Prostate gland (tissue), 2 donors: ENCODE results near the gene TRIM24. TPM values are rescaled to one million over a fixed set of nuclear protein-coding genes. Genes with fewer than 3 reads are reported as not detected.
"Not testable (repeated sequence)": the region's sequence is repeated elsewhere in the genome, so short reads cannot be mapped to it uniquely, and the experiment has no call there.

Experiments used
- DNase-seq: peaks from one replicate; pipeline ENCODE4 v3.0.0-alpha.2; 2019; ENCODE audit warnings: low spot score
- H3K27ac ChIP-seq, 2 donors: fragments of 200-600 bp; sonication (generic); 2 replicates each; pipeline ENCODE4 v1.5.1; 2017 to 2019
- H3K27me3 ChIP-seq: fragments of 200-600 bp; sonication (generic); replicated peaks from 2 replicates; pipeline ENCODE4 v1.5.1; 2019; ENCODE audit not compliant: insufficient read depth
- H3K36me3 ChIP-seq, 2 donors: fragments of 200-600 bp; sonication (generic); 1 replicate in 1 of 2; 2 replicates in 1 of 2; pipeline versions ENCODE4 v1.5.1 to v1.8.1; 2017 to 2019
- H3K4me1 ChIP-seq: fragments of 200-600 bp; sonication (generic); replicated peaks from 2 replicates; pipeline ENCODE4 v1.5.1; 2019
- H3K4me3 ChIP-seq, 2 donors: fragments of 200-600 bp; sonication (generic); 2 replicates each; pipeline ENCODE4 v1.5.1; 2017 to 2019
- H3K9me3 ChIP-seq: fragments of 200-600 bp; sonication (generic); 2 replicates; pipeline ENCODE4 v1.5.1; 2017
- POLR2A ChIP-seq: fragments of 450-650 bp; IDR thresholded peaks from one replicate; pipeline ENCODE4 v1.6.1; 2016; ENCODE audit warnings: antibody characterized with exemption, mild to moderate bottlenecking
- POLR2AphosphoS5 ChIP-seq: sonication (generic); formaldehyde crosslinking; IDR thresholded peaks from one replicate; pipeline ENCODE4 v1.6.1; 2017; ENCODE audit warnings: antibody characterized with exemption
- WGBS: methylation state at CpG from one replicate; pipeline ENCODE4 v1.1.5; 2018; 5-methylcytosine and 5-hydroxymethylcytosine counted together
- intact Hi-C: fragments of 100-400 bp; cut with DNase I; formaldehyde crosslinking; loops from one replicate; pipeline ENCODE4 v1.14.2; 2022
- total RNA-seq, 2 donors: library from RNA; depleted of rRNA; stranded (reverse); fragments of >200 nt; gene quantifications; one replicate each; pipeline ENCODE4 v1.1.0, GENCODE V29; 2016
- TF ChIP-seq, protein P1 (sequence below), 4 experiments: fragments of 200-600 bp in 2 of 4; fragments of 450-650 bp in 2 of 4; sonication (generic) in 2 of 4; IDR thresholded peaks; 1 replicate in 3 of 4; 2 replicates in 1 of 4; pipeline ENCODE4 v1.5.1; 2016 to 2019; ENCODE audit warnings: antibody characterized with exemption in 4 of 4, mild to moderate bottlenecking in 2 of 4, moderate library complexity in 2 of 4

TRIM24 gene
- total RNA-seq, 2 donors from 2014 or later, result 38.9 to 42.6 TPM

DNA sequence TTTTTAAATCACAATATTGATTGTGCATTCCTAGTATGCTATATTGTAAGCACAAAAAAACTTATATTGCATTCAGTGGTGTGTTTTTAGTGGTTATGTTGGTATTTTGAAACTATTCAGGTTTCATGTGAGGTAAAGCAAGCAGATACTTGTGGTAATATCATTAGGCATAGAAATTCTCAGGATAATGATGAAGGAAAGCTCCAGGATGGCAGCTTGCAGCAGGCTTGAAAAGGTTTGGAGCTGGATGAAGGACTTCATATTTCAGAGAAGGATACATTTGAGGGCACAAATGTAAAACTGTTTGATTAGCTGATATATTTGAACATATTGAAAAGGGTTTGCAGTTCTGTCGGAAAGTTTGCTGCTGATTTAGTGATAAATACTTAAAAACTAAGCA lies 17.5 kb downstream of the TRIM24 start:
- intact Hi-C loops, result no loop called here
- H3K4me3 ChIP-seq, result no peak overlapping the region
- H3K9me3 ChIP-seq, result no peaks in the 10 kb centered on the region
- H3K27ac ChIP-seq, result peak overlapping the region; percentile 40 to 71
- peaks cover 2% of the 10 kb centered on the region for H3K4me1 ChIP-seq
- no peaks in the 10 kb centered on the region for H3K27me3 ChIP-seq
- no peaks in the 10 kb centered on the region for H3K36me3 ChIP-seq
- no peak for DNase-seq
- WGBS, result 63% methylated on average over 1 of the region's 1 CpG
- TF ChIP-seq, protein P1, sequence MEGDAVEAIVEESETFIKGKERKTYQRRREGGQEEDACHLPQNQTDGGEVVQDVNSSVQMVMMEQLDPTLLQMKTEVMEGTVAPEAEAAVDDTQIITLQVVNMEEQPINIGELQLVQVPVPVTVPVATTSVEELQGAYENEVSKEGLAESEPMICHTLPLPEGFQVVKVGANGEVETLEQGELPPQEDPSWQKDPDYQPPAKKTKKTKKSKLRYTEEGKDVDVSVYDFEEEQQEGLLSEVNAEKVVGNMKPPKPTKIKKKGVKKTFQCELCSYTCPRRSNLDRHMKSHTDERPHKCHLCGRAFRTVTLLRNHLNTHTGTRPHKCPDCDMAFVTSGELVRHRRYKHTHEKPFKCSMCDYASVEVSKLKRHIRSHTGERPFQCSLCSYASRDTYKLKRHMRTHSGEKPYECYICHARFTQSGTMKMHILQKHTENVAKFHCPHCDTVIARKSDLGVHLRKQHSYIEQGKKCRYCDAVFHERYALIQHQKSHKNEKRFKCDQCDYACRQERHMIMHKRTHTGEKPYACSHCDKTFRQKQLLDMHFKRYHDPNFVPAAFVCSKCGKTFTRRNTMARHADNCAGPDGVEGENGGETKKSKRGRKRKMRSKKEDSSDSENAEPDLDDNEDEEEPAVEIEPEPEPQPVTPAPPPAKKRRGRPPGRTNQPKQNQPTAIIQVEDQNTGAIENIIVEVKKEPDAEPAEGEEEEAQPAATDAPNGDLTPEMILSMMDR (IDR thresholded peaks at IDR 0.05), result no peak
- TF ChIP-seq POLR2A (no peak), POLR2AphosphoS5 (no peak)

GRCh38 chr7:138478499-138478908 lies 18.4 kb downstream of the TRIM24 start:
- Histone ChIP-seq H3K27me3 (no peaks in the 10 kb centered on the region), H3K27ac (peak overlapping the region; percentile 24 to 71), H3K36me3 (no peaks in the 10 kb centered on the region), H3K4me3 (no peak overlapping the region), H3K9me3 (no peaks in the 10 kb centered on the region), H3K4me1 (peaks cover 2% of the 10 kb centered on the region)
- no peak for DNase-seq
- TF ChIP-seq POLR2AphosphoS5, result no peak
- TF ChIP-seq POLR2A, result no peak
- TF ChIP-seq, protein P1 (IDR thresholded peaks at IDR 0.05), result no peak
- 72% methylated on average over 1 of the region's 1 CpG for WGBS
- intact Hi-C loops, result no loop called here

DNA sequence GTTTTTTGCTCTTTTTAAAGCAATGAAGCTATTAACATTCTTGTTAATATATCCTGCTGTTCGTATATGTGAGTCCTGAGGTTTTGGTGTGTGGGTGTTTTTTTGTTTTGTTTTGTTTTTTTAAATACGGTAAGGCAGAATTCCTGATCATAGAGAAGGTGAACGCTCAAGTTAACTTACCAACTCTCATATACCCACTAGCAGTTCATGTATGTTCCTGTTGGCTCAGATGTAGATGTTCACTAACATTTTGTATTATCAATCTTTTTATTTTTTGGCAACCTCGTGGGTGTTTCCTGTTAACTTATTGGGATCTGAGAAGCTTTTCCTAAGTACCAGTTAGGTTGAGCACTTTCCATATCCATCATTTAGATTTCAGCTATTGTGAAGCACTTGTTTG lies 20.5 kb downstream of the TRIM24 start:
- TF ChIP-seq POLR2AphosphoS5 (no peak), POLR2A (no peak)
- TF ChIP-seq, protein P1 (IDR thresholded peaks at IDR 0.05), result no peak
- Histone ChIP-seq H3K4me3 (no peak overlapping the region), H3K27ac (no peak overlapping the region), H3K9me3 (no peaks in the 10 kb centered on the region), H3K4me1 (no peaks in the 10 kb centered on the region), H3K27me3 (no peaks in the 10 kb centered on the region), H3K36me3 (no peaks in the 10 kb centered on the region)
- WGBS, result 71% methylated on average over 4 of the region's 4 CpGs
- no peak for DNase-seq
- intact Hi-C loops, result no loop called here

DNA sequence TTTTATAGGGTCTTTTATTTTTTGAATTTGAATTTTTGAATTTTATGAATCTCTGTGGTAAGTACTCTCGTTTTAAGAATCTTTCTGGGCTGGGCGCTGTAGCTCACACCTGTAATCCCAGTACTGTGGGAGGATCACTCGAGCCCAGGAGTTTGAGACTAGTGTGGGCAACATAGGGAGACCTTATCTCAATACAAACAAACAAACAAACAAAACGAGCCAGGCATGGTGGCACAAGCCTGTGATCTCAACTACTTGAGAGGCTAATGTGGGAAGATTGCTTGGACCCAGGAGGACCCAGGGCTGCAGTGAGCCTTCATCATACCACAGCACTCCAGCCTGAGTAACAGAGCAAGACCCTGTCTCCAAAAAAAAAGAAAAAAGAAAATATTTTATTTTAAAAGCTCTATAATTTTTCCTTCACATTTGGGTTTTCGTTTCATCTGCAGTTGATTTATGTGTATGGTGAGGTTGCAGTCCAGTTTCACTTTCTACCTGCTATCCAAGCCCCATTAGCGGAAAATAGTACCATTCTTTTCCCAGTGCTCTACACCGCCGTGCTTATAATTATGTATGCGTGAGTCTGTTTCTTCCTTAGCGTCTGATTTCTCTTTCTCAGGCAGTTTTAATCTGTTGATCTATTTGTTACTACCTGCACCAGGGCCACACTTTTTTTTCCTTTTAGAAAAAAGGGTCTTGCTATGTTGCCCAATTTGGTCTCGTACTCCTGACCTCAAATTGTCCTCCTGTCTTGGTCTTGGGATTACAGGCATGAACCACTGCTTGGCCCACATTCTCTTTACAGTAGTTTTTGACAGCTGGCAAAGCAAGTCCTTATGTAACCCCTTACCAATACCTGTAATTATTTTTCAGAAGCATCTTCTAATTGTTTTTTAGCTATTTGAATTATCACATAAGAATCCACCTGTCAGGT lies 21.7 kb downstream of the TRIM24 start:
- TF ChIP-seq, protein P1 (IDR thresholded peaks at IDR 0.05), result no peak
- no peak for TF ChIP-seq POLR2A
- TF ChIP-seq POLR2AphosphoS5, result no peak
- no peaks in the 10 kb centered on the region for H3K4me1 ChIP-seq
- H3K36me3 ChIP-seq, result no peaks in the 10 kb centered on the region
- H3K27me3 ChIP-seq, result no peaks in the 10 kb centered on the region
- H3K4me3 ChIP-seq, result no peak overlapping the region
- no peak for DNase-seq
- H3K27ac ChIP-seq, result no peak overlapping the region
- no peaks in the 10 kb centered on the region for H3K9me3 ChIP-seq
- intact Hi-C loops, result no loop called here
- 83% methylated on average over 11 of the region's 11 CpGs for WGBS

DNA sequence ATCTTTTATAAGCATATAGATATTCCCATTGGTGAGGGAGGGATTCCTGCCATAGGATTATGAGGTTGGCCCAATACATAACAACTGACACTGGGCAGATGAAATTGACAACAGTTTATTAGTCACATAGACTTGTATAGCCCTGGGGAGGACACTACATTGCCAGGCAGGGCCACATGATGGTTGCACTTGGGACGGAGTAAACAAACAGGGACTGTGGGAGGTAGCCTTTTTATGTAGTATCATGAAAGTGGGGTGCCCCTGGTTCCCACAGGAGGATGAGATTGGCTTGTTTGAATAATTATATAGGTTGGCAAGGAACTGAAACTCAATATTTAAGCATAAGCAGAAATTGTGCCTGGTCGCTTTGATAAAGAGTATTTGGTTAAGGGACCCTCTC lies 23.5 kb downstream of the TRIM24 start:
- intact Hi-C loops, result no loop called here
- 89% methylated on average over 2 of the region's 2 CpGs for WGBS

DNA sequence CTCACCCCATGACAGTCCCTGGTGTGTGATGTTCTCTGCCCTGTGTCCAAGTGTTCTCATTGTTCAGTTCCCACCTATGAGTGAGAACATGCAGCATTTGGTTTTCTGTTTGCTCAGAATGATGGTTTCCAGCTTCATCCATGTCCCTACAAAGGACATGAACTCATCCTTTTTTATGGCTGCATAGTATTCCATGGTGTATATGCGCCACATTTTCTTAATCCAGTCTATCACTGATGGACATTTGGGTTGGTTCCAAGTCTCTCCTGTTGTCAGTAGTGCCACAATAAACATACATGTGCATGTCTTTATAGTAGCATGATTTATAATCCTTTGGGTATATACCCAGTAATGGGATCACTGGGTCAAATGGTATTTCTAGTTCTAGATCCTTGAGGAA lies 25.4 kb downstream of the TRIM24 start:
- H3K4me3 ChIP-seq, H3K27me3 ChIP-seq, H3K9me3 ChIP-seq, DNase-seq, H3K36me3 ChIP-seq, H3K27ac ChIP-seq, intact Hi-C loops, H3K4me1 ChIP-seq: not testable (repeated sequence)
- 100% methylated on average over 1 of the region's 1 CpG for WGBS

More for the DNA sequence above, 23.5 kb downstream of the TRIM24 start:
- H3K4me1 ChIP-seq, result no peaks in the 10 kb centered on the region
- no peaks in the 10 kb centered on the region for H3K36me3 ChIP-seq
- no peak overlapping the region for H3K27ac ChIP-seq
- H3K27me3 ChIP-seq, result no peaks in the 10 kb centered on the region
- no peak for TF ChIP-seq POLR2AphosphoS5
- TF ChIP-seq POLR2A, result no peak
- TF ChIP-seq, protein P1 (IDR thresholded peaks at IDR 0.05), result no peak
- no peaks in the 10 kb centered on the region for H3K9me3 ChIP-seq
- H3K4me3 ChIP-seq, result no peak overlapping the region
- DNase-seq, result no peak

GRCh38 chr7:138489139-138489538 lies 29.1 kb downstream of the TRIM24 start:
- H3K4me1 ChIP-seq, DNase-seq, H3K36me3 ChIP-seq, intact Hi-C loops, H3K9me3 ChIP-seq, H3K27ac ChIP-seq, H3K27me3 ChIP-seq, H3K4me3 ChIP-seq: not testable (repeated sequence)
- 95% methylated on average over 6 of the region's 6 CpGs for WGBS
